Hepatocyte (in vitro differentiated cells): Measurements from ENCODE around the gene C1orf115.

ENCODE experiments used
- EZH2 ChIP-seq: fragments of 200-600 bp; sonication (generic); IDR thresholded peaks from 2 replicates; pipeline ENCODE4 v1.6.1; 2016; ENCODE audit warnings: antibody characterized with exemption, mild to moderate bottlenecking, borderline replicate concordance
- EZH2phosphoT487 ChIP-seq: fragments of 200-600 bp; sonication (generic); IDR thresholded peaks from one replicate; pipeline ENCODE4 v1.6.1; 2018; ENCODE audit warnings: antibody characterized with exemption, mild to moderate bottlenecking, low read depth, moderate library complexity; ENCODE audit not compliant: unreplicated experiment, severe bottlenecking
- TF ChIP-seq, protein P1 (sequence below): fragments of 200-600 bp; sonication (generic); IDR thresholded peaks from 2 replicates; pipeline ENCODE4 v1.5.1; 2016; ENCODE audit warnings: antibody characterized with exemption, mild to moderate bottlenecking; ENCODE audit not compliant: poor library complexity

- TF ChIP-seq, protein P1, sequence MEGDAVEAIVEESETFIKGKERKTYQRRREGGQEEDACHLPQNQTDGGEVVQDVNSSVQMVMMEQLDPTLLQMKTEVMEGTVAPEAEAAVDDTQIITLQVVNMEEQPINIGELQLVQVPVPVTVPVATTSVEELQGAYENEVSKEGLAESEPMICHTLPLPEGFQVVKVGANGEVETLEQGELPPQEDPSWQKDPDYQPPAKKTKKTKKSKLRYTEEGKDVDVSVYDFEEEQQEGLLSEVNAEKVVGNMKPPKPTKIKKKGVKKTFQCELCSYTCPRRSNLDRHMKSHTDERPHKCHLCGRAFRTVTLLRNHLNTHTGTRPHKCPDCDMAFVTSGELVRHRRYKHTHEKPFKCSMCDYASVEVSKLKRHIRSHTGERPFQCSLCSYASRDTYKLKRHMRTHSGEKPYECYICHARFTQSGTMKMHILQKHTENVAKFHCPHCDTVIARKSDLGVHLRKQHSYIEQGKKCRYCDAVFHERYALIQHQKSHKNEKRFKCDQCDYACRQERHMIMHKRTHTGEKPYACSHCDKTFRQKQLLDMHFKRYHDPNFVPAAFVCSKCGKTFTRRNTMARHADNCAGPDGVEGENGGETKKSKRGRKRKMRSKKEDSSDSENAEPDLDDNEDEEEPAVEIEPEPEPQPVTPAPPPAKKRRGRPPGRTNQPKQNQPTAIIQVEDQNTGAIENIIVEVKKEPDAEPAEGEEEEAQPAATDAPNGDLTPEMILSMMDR: no peak
- no peak for TF ChIP-seq EZH2
- no peak for TF ChIP-seq EZH2phosphoT487
Measured at GRCh38 chr1:220705782-220706181, 15.6 kb downstream of the C1orf115 start.
